Transverse colon (tissue), 4 donors: Measurements from ENCODE around the gene AFG1L. TPM values are rescaled to one million over a fixed set of nuclear protein-coding genes. Genes with fewer than 3 reads are reported as not detected.
"Not testable (repeated sequence)": the region's sequence is repeated elsewhere in the genome, so short reads cannot be mapped to it uniquely, and the experiment has no call there.

Source experiments
- DNase-seq: peaks from one replicate; pipeline ENCODE4 v3.0.0-alpha.2; 2019
- H3K27ac ChIP-seq, 4 donors: fragments of 200-600 bp; sonication (generic); 2 replicates each; pipeline ENCODE4 v1.5.1; 2016 to 2018; ENCODE audit warnings: inconsistent platforms in 4 of 4
- H3K27me3 ChIP-seq: fragments of 200-600 bp; sonication (generic); 2 replicates; pipeline ENCODE4 v1.5.1; 2017; ENCODE audit warnings: inconsistent platforms
- H3K36me3 ChIP-seq, 4 donors: fragments of 200-600 bp; sonication (generic); 2 replicates each; pipeline ENCODE4 v1.5.1; 2017 to 2019; ENCODE audit warnings: inconsistent platforms in 4 of 4
- H3K4me1 ChIP-seq, 4 donors: fragments of 200-600 bp; sonication (generic); 2 replicates each; pipeline ENCODE4 v1.5.1; 2017 to 2020; ENCODE audit warnings: inconsistent platforms in 4 of 4
- H3K4me3 ChIP-seq, 4 donors: fragments of 200-600 bp; sonication (generic); 1 replicate in 1 of 4; 2 replicates in 3 of 4; pipeline versions ENCODE4 v1.5.1 to v1.6.1; 2017 to 2019; ENCODE audit warnings: inconsistent platforms in 4 of 4
- H3K9me3 ChIP-seq, 2 donors: fragments of 200-600 bp; sonication (generic); 2 replicates each; pipeline ENCODE4 v1.5.1; 2017 to 2019; ENCODE audit warnings: inconsistent platforms in 2 of 2
- CTCF ChIP-seq, 5 experiments: fragments of 200-600 bp in 3 of 5; fragments of 450-650 bp in 2 of 5; sonication (generic) in 3 of 5; IDR thresholded peaks; 1 replicate in 2 of 5; 2 replicates in 3 of 5; pipeline ENCODE4 v1.5.1; 2016 to 2017; ENCODE audit warnings: antibody characterized with exemption in 5 of 5, inconsistent platforms in 3 of 5, mild to moderate bottlenecking in 2 of 5, moderate library complexity in 1 of 5
- EP300 ChIP-seq: sonication (generic); formaldehyde crosslinking; IDR thresholded peaks from one replicate; pipeline ENCODE4 v1.6.1; 2017; ENCODE audit warnings: antibody characterized with exemption, low read depth
- POLR2A ChIP-seq: fragments of 450-650 bp; IDR thresholded peaks from one replicate; pipeline ENCODE4 v1.6.1; 2016; ENCODE audit warnings: antibody characterized with exemption, mild to moderate bottlenecking, moderate library complexity
- POLR2AphosphoS5 ChIP-seq, 3 donors: sonication (generic); formaldehyde crosslinking; IDR thresholded peaks; one replicate each; pipeline ENCODE4 v1.6.1; 2016; ENCODE audit warnings: antibody characterized with exemption in 3 of 3
- WGBS, 2 donors: methylation state at CpG; one replicate each; pipeline ENCODE4 v1.1.5; 2018; ENCODE audit warnings: low coverage in 1 of 2; 5-methylcytosine and 5-hydroxymethylcytosine counted together
- in situ Hi-C, 4 donors: fragments of 200-750 bp; cut with MboI; loops; one replicate each; pipeline versions ENCODE4 v1.15.0 to v1.15.1; 2017; ENCODE audit warnings: low sequenced_read_pairs in 3 of 4, low pct_ligation_motif_present in 1 of 4, low pct_unique_long_range_greater_than_20kb in 1 of 4
- intact Hi-C: fragments of 100-400 bp; cut with DNase I; formaldehyde crosslinking; loops from one replicate; pipeline ENCODE4 v1.15.1; 2023; ENCODE audit warnings: low total_unique reads
- total RNA-seq, 4 donors: library from RNA; depleted of rRNA; stranded (reverse); fragments of >200 nt; gene quantifications; one replicate each; pipeline ENCODE4 v1.1.0, GENCODE V29; 2016

AFG1L gene
- total RNA-seq, 4 donors from 2014 or later, result 2.2 to 22.5 (median 5.5) TPM

DNA sequence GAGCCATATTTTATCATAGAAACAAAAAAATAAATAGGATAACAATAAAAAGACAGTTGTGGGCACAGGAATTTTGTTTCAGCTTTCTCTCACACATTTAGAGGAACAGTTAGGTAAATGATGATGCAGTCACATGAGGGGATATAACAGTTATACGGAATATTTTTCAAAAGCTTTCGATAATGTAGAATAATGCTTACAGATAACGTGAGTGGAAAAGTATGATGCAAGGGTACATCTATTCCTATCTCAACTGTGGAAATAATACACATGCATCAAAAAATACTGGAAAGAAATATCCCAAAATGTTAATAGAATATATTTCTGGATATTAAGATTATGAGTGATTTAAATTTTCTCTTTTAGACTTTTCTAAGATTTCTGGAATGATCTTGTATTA, 114.0 kb downstream of the AFG1L start:
- DNase-seq, result no peak
- no peak overlapping the region for H3K4me3 ChIP-seq
- intact Hi-C loops, result no loop called here

DNA sequence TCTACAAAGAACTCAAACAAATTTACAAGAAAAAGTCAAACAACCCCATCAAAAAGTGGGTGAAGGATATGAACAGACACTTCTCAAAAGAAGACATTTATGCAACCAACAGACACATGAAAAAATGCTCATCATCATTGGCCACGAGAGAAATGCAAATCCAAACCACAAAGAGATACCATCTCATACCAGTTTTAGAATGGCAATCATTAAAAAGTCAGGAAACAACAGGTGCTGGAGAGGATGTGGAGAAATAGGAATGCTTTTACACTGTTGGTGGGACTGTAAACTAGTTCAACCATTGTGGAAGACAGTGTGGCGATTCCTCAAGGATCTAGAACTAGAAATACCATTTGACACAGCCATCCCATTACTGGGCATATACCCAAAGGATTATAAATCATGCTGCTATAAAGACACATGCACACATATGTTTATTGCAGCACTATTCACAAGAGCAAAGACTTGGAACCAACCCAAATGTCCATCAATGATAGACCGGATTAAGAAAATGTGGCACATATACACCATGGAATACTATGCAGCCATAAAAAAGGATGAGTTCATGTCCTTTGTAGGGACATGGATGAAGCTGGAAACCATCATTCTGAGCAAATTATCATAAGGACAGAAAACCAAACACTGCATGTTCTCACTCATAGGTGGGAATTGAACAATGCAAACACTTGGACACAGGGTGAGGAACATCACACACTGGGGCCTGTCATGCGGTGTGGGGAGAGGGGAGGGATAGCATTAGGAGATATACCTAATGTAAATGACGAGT, 121.4 kb downstream of the AFG1L start:
- H3K9me3 ChIP-seq, H3K27ac ChIP-seq, H3K4me1 ChIP-seq, H3K4me3 ChIP-seq, H3K27me3 ChIP-seq, DNase-seq, intact Hi-C loops, in situ Hi-C loops, H3K36me3 ChIP-seq: not testable (repeated sequence)
- WGBS, 2 donors, result 79 to 91% methylated on average over 2 to 5 of the region's 5 CpGs

More for the DNA sequence above, 114.0 kb downstream of the AFG1L start:
- 85 to 87% methylated on average over 3 of the region's 3 CpGs for WGBS, 2 donors
- Histone ChIP-seq H3K36me3 (no peaks in the 10 kb centered on the region), H3K4me1 (no peaks in the 10 kb centered on the region), H3K27ac (no peak overlapping the region), H3K9me3 (no peaks in the 10 kb centered on the region), H3K27me3 (no peaks in the 10 kb centered on the region)
- TF ChIP-seq POLR2A, result no peak
- no peak for TF ChIP-seq POLR2AphosphoS5 (IDR thresholded peaks at IDR 0.05)
- TF ChIP-seq EP300, result no peak
- TF ChIP-seq CTCF (IDR thresholded peaks at IDR 0.05), result no peak
- in situ Hi-C loops, result no loop called here

- DNase-seq, result no peak
- H3K9me3 ChIP-seq, result no peaks in the 10 kb centered on the region
- H3K27ac ChIP-seq, result no peak overlapping the region
- H3K36me3 ChIP-seq, result no peaks in the 10 kb centered on the region
- in situ Hi-C loops (no loop called here), intact Hi-C loops (no loop called here)
- no peaks in the 10 kb centered on the region for H3K4me1 ChIP-seq
- WGBS, 2 donors, result 88 to 94% methylated on average over 2 to 6 of the region's 6 CpGs
- TF ChIP-seq EP300, result no peak
- TF ChIP-seq POLR2A, result no peak
- no peak for TF ChIP-seq POLR2AphosphoS5 (IDR thresholded peaks at IDR 0.05)
- TF ChIP-seq CTCF (IDR thresholded peaks at IDR 0.05), result no peak
- no peaks in the 10 kb centered on the region for H3K27me3 ChIP-seq
- H3K4me3 ChIP-seq, result no peak overlapping the region
Measured at GRCh38 chr6:108417027-108417426, 122.2 kb downstream of the AFG1L start.

- in situ Hi-C loops (no loop called here), intact Hi-C loops (no loop called here)
- TF ChIP-seq POLR2A (no peak), POLR2AphosphoS5 (IDR thresholded peaks at IDR 0.05) (no peak), CTCF (IDR thresholded peaks at IDR 0.05) (no peak)
Measured at GRCh38 chr6:108419474-108419873, 124.6 kb downstream of the AFG1L start.

More at GRCh38 chr6:108419474-108419873, 124.6 kb downstream of the AFG1L start:
- H3K36me3 ChIP-seq, result no peaks in the 10 kb centered on the region
- DNase-seq, result no peak
- H3K27ac ChIP-seq, result no peak overlapping the region
- no peak overlapping the region for H3K4me3 ChIP-seq
- 77 to 98% methylated on average over 1 of the region's 1 CpG for WGBS, 2 donors
- H3K9me3 ChIP-seq, result no peaks in the 10 kb centered on the region
- H3K27me3 ChIP-seq, result no peaks in the 10 kb centered on the region
- no peaks in the 10 kb centered on the region for H3K4me1 ChIP-seq
